Esophagus squamous epithelium (tissue), 5 donors: ENCODE results near the gene TRAM2. TPM values are rescaled to one million over a fixed set of nuclear protein-coding genes. Genes with fewer than 3 reads are reported as not detected.

ENCODE experiments used
- DNase-seq: peaks from one replicate; lab custom pipeline; 2025; lab: John Stamatoyannopoulos, UW
- H3K27ac ChIP-seq, 4 donors: fragments of 200-600 bp; sonication (generic); one replicate each; pipeline ENCODE4 v1.5.1; 2016 to 2019; ENCODE audit warnings: mild to moderate bottlenecking in 1 of 4
- H3K27me3 ChIP-seq, 4 donors: fragments of 200-600 bp; sonication (generic); 1 replicate in 3 of 4; 2 replicates in 1 of 4; pipeline versions ENCODE4 v1.5.1 to v1.6.0; 2017 to 2021; ENCODE audit warnings: antibody characterized with exemption in 1 of 4
- H3K36me3 ChIP-seq, 3 donors: fragments of 200-600 bp; sonication (generic); one replicate each; pipeline ENCODE4 v1.5.1; 2016 to 2019
- H3K4me1 ChIP-seq, 3 donors: fragments of 200-600 bp; sonication (generic); one replicate each; pipeline ENCODE4 v1.5.1; 2017 to 2019
- H3K4me3 ChIP-seq, 4 donors: fragments of 200-600 bp; sonication (generic); 1 replicate in 3 of 4; 2 replicates in 1 of 4; pipeline ENCODE4 v1.5.1; 2016 to 2019; ENCODE audit warnings: mild to moderate bottlenecking in 2 of 4, moderate library complexity in 1 of 4
- H3K9me3 ChIP-seq, 3 donors: fragments of 200-600 bp; sonication (generic); one replicate each; pipeline ENCODE4 v1.5.1; 2016 to 2019
- POLR2A ChIP-seq, 4 donors: fragments of 450-650 bp; IDR thresholded peaks; one replicate each; pipeline ENCODE4 v1.6.1; 2017; ENCODE audit warnings: antibody characterized with exemption in 4 of 4, mild to moderate bottlenecking in 4 of 4, moderate library complexity in 3 of 4
- WGBS, 2 donors: methylation state at CpG; one replicate each; pipeline ENCODE4 v1.1.5; 2018; 5-methylcytosine and 5-hydroxymethylcytosine counted together
- intact Hi-C: fragments of 100-400 bp; cut with DNase I; formaldehyde crosslinking; loops from one replicate; pipeline ENCODE4 v1.15.0; 2022
- total RNA-seq, 4 donors: library from RNA; depleted of rRNA; stranded (reverse); fragments of >200 nt; gene quantifications; one replicate each; pipeline ENCODE4 v1.1.0, GENCODE V29; 2016
- TF ChIP-seq, protein P1 (sequence below), 6 experiments: fragments of 450-650 bp in 4 of 6; fragments of 200-600 bp in 2 of 6; sonication (generic) in 2 of 6; IDR thresholded peaks; one replicate each; pipeline ENCODE4 v1.5.1; 2016 to 2019; ENCODE audit warnings: antibody characterized with exemption in 6 of 6, mild to moderate bottlenecking in 4 of 6, moderate library complexity in 4 of 6
- donor health status: DM: yes; HTN: yes; CAD: no.

The TRAM2 gene
- total RNA-seq, 4 donors from 2014 or later = 2.3 to 8.6 (median 5.3) TPM

DNA sequence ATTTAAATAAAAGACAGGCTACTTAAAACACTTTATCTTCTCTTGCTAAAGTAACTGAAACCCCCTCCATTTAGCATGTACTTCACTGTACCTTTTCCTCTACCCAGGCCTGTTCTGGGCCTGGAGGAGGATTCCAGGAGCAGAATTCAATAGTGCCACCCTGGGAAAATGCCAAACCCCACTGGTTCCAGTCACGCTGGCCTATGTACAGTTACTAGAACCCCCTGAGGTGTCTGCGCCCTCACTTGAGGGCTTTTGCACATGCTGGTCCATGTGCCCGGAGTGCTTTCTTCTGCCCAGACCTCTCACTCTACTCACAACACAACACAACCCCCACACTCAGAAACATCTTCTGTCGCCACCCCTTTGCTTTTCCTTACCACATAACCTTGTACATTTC, 45.5 kb downstream of the TRAM2 start:
- H3K27ac ChIP-seq = no peak overlapping the region

DNA sequence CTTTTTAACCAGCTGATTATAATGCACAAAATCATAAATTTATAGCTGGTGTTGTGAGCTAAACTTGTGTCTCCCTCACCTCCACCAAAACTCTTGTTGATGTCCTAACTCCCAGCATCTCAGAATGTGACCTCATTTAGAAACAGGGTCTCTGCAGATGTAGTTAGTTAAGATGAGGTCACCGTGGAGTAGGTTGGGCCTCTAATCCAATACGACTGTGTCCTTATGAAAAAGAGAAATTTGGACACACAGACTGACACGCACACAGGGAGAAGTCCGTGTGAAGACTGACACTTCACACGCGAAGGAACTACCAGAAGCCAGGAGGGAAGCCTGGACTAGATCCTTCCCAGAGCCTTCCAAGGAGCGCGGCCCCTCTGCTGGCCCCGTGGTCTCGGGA, 46.5 kb downstream of the TRAM2 start:
- Histone ChIP-seq H3K9me3 (no peaks in the 10 kb centered on the region), H3K4me1 (peaks cover 0 to 4% (median 0%) of the 10 kb centered on the region in 3 donors), H3K27ac (no peak overlapping the region), H3K4me3 (no peak overlapping the region), H3K36me3 (peaks cover 0 to 18% (median 0%) of the 10 kb centered on the region in 3 donors), H3K27me3 (no peaks in the 10 kb centered on the region)
- DNase-seq = no peak
- intact Hi-C loops = no loop called here
- no peak for TF ChIP-seq POLR2A (IDR thresholded peaks at IDR 0.05)
- TF ChIP-seq, protein P1, sequence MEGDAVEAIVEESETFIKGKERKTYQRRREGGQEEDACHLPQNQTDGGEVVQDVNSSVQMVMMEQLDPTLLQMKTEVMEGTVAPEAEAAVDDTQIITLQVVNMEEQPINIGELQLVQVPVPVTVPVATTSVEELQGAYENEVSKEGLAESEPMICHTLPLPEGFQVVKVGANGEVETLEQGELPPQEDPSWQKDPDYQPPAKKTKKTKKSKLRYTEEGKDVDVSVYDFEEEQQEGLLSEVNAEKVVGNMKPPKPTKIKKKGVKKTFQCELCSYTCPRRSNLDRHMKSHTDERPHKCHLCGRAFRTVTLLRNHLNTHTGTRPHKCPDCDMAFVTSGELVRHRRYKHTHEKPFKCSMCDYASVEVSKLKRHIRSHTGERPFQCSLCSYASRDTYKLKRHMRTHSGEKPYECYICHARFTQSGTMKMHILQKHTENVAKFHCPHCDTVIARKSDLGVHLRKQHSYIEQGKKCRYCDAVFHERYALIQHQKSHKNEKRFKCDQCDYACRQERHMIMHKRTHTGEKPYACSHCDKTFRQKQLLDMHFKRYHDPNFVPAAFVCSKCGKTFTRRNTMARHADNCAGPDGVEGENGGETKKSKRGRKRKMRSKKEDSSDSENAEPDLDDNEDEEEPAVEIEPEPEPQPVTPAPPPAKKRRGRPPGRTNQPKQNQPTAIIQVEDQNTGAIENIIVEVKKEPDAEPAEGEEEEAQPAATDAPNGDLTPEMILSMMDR (IDR thresholded peaks at IDR 0.05) = no peak
- WGBS, 2 donors = 87 to 90% methylated on average over 10 of the region's 10 CpGs

More for the DNA sequence above, 45.5 kb downstream of the TRAM2 start:
- Histone ChIP-seq H3K4me3 (no peak overlapping the region), H3K9me3 (no peaks in the 10 kb centered on the region), H3K27me3 (no peaks in the 10 kb centered on the region), H3K36me3 (peaks cover 0 to 23% (median 0%) of the 10 kb centered on the region in 3 donors), H3K4me1 (peaks cover 0 to 4% (median 0%) of the 10 kb centered on the region in 3 donors)
- DNase-seq = no peak
- intact Hi-C loops = no loop called here
- 88 to 93% methylated on average over 4 of the region's 4 CpGs for WGBS, 2 donors
- TF ChIP-seq, protein P1 (IDR thresholded peaks at IDR 0.05) = no peak
- no peak for TF ChIP-seq POLR2A (IDR thresholded peaks at IDR 0.05)

DNA sequence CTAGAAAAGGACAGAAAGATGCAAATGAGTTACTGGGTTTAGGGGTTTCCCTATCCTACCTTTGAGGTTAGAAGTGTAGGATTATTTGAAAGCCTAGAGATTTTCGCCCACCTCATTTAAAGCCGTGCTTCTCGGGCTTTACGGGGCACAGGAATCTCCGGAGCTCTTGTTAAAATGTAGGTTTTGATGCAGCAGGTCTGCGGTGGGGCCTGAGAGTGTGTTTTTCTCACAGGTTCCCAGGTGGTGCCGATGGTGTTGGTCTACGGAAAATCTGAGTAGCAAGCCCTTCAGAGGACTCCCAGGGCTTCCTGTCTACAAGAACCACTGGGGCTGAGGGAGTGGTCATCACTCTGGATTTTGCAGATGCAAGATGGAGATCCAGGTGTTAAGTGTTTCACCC, 47.5 kb downstream of the TRAM2 start:
- 77 to 91% methylated on average over 8 of the region's 8 CpGs for WGBS, 2 donors
- Histone ChIP-seq H3K4me3 (no peak overlapping the region), H3K27me3 (no peaks in the 10 kb centered on the region), H3K36me3 (peaks cover 0 to 8% (median 0%) of the 10 kb centered on the region in 3 donors), H3K27ac (no peak overlapping the region), H3K9me3 (no peaks in the 10 kb centered on the region), H3K4me1 (peaks cover 0 to 4% (median 0%) of the 10 kb centered on the region in 3 donors)
- intact Hi-C loops = no loop called here
- TF ChIP-seq, protein P1 (IDR thresholded peaks at IDR 0.05) = no peak
- no peak for TF ChIP-seq POLR2A (IDR thresholded peaks at IDR 0.05)
- DNase-seq = no peak

DNA sequence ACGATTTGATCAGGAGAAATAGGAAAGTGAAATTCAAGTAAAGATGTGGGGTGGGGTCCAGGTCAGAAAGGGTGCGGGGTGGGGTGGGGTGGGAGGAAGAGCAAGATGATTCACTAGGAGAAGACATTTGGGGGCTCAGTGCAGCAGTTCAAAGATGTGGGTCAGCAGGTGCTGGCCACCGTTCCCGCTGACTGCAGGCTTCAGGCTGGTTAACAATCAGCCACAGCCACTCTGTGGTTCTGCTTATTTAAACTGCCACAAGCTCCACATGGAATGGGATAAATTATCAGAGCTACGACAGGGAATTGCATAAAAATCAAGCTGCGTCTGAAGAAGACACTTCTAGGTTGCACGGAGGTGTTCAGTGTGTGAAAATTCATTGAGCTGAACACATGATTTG, 49.4 kb downstream of the TRAM2 start:
- Histone ChIP-seq H3K27ac (no peak overlapping the region), H3K4me1 (peaks cover 0 to 18% (median 0%) of the 10 kb centered on the region in 3 donors), H3K4me3 (no peak overlapping the region), H3K27me3 (no peaks in the 10 kb centered on the region), H3K36me3 (no peaks in the 10 kb centered on the region), H3K9me3 (no peaks in the 10 kb centered on the region)
- WGBS, 2 donors = 91 to 98% methylated on average over 6 to 7 of the region's 7 CpGs
- intact Hi-C loops = no loop called here
- TF ChIP-seq, protein P1 (IDR thresholded peaks at IDR 0.05) = no peak
- no peak for TF ChIP-seq POLR2A (IDR thresholded peaks at IDR 0.05)
- no peak for DNase-seq

DNA sequence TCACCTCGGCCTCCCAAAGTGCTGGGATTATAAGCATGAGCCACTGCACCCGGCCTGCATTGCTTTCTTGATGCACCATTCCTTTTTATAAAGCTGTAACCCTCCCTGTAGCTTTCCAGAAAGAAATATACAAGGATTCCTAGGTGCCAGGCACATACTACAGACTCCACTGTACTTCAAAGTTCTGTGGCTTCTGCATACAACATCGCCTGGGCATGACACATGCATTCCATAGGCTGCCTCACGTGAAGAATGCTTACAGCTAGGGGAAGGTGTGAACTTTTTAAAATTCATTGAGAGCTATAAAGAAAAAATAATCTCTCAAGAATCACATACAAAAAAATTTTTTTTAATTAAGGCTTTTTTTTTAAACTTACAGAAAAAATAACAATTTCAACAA, 50.2 kb downstream of the TRAM2 start:
- no peak for DNase-seq
- H3K9me3 ChIP-seq = no peaks in the 10 kb centered on the region
- 66 to 84% methylated on average over 4 of the region's 4 CpGs for WGBS, 2 donors
- peaks cover 0 to 26% (median 5%) of the 10 kb centered on the region in 3 donors for H3K4me1 ChIP-seq
- H3K36me3 ChIP-seq = no peaks in the 10 kb centered on the region
- intact Hi-C loops = no loop called here
- no peak overlapping the region for H3K4me3 ChIP-seq
- TF ChIP-seq POLR2A (IDR thresholded peaks at IDR 0.05) = no peak
- TF ChIP-seq, protein P1 (IDR thresholded peaks at IDR 0.05) = no peak
- no peak overlapping the region for H3K27ac ChIP-seq
- H3K27me3 ChIP-seq = no peaks in the 10 kb centered on the region
